KMS-11 (cell line): ENCODE results near the gene BMP8B.

Source experiments
- H2AFZ ChIP-seq: fragments of 200-600 bp; sonication (generic); 2 replicates; pipeline ENCODE4 v1.6.1; 2016; ENCODE audit warnings: antibody characterized with exemption, mixed run types, low read depth
- H3K27ac ChIP-seq: fragments of 200-600 bp; sonication (generic); 2 replicates; pipeline ENCODE4 v1.6.1; 2016; ENCODE audit warnings: mild to moderate bottlenecking, mixed run types
- H3K27me3 ChIP-seq: fragments of 200-600 bp; sonication (generic); 2 replicates; pipeline ENCODE4 v1.6.1; 2017; ENCODE audit warnings: mild to moderate bottlenecking, low read depth, mixed run types, moderate library complexity; ENCODE audit not compliant: insufficient read depth
- H3K36me3 ChIP-seq: fragments of 200-600 bp; sonication (generic); 2 replicates; pipeline ENCODE4 v1.6.1; 2017; ENCODE audit warnings: mild to moderate bottlenecking, mixed run types; ENCODE audit not compliant: insufficient read depth
- H3K4me1 ChIP-seq: fragments of 200-600 bp; sonication (generic); 2 replicates; pipeline ENCODE4 v1.6.1; 2016; ENCODE audit warnings: mild to moderate bottlenecking, low read depth, mixed run types; ENCODE audit not compliant: poor library complexity, severe bottlenecking
- H3K4me2 ChIP-seq: fragments of 200-600 bp; sonication (generic); 2 replicates; pipeline ENCODE4 v1.7.0; 2016; ENCODE audit warnings: mild to moderate bottlenecking, mixed run types
- H3K4me3 ChIP-seq: fragments of 200-600 bp; sonication (generic); IDR thresholded peaks from 2 replicates; pipeline ENCODE4 v1.6.1; 2017; ENCODE audit warnings: low read depth, low read length, mixed read lengths; ENCODE audit not compliant: insufficient read depth
- H3K79me2 ChIP-seq: fragments of 200-600 bp; sonication (generic); 2 replicates; pipeline ENCODE4 v1.6.1; 2016; ENCODE audit warnings: low read depth, mixed run types; ENCODE audit not compliant: insufficient read depth
- H3K9ac ChIP-seq: fragments of 200-600 bp; sonication (generic); 2 replicates; pipeline ENCODE4 v1.6.1; 2016; ENCODE audit warnings: mild to moderate bottlenecking, mixed run types
- H4K20me1 ChIP-seq: fragments of 200-600 bp; sonication (generic); 2 replicates; pipeline ENCODE4 v1.6.1; 2016; ENCODE audit warnings: mild to moderate bottlenecking, mixed run types; ENCODE audit not compliant: insufficient read depth
- TF ChIP-seq, protein P1 (sequence below): fragments of 200-600 bp; sonication (generic); conservative IDR thresholded peaks from 2 replicates; pipeline ENCODE4 v1.6.1; 2017; ENCODE audit warnings: low read depth, mild to moderate bottlenecking, antibody characterized with exemption, low read length, moderate library complexity, mixed read lengths

The BMP8B gene

GRCh38 chr1:39753132-39754025 lies 35.3 kb downstream of the BMP8B start:
- Histone ChIP-seq H3K4me3 (no peak overlapping the region), H2AFZ (no peak overlapping the region)

DNA sequence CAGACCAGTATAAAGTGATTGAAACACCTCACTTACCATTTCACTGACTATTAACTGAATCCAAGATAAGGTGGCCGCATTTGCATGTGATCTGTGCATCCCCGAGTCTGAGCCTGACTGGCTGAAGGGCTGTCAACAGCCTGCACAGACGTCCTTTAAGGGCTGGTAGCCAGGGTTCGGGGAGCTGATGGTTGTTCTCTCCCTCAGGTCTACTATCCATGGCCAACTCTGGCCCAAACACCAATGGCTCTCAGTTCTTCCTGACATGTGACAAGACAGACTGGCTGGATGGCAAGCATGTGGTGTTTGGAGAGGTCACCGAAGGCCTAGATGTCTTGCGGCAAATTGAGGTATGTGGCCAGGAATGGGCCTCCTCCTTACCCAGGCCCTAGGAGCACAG lies 36.0 kb downstream of the BMP8B start:
- Histone ChIP-seq H3K4me1 (no peaks in the 10 kb centered on the region), H3K27me3 (no peaks in the 10 kb centered on the region), H3K9ac (no peak overlapping the region), H2AFZ (no peak overlapping the region), H3K36me3 (peaks cover 4% of the 10 kb centered on the region; the same call in 1 of the 2 replicates), H3K4me3 (no peak overlapping the region), H3K79me2 (no peaks in the 10 kb centered on the region), H3K4me2 (no peak overlapping the region), H4K20me1 (no peaks in the 10 kb centered on the region), H3K27ac (no peak overlapping the region)
- TF ChIP-seq, protein P1, sequence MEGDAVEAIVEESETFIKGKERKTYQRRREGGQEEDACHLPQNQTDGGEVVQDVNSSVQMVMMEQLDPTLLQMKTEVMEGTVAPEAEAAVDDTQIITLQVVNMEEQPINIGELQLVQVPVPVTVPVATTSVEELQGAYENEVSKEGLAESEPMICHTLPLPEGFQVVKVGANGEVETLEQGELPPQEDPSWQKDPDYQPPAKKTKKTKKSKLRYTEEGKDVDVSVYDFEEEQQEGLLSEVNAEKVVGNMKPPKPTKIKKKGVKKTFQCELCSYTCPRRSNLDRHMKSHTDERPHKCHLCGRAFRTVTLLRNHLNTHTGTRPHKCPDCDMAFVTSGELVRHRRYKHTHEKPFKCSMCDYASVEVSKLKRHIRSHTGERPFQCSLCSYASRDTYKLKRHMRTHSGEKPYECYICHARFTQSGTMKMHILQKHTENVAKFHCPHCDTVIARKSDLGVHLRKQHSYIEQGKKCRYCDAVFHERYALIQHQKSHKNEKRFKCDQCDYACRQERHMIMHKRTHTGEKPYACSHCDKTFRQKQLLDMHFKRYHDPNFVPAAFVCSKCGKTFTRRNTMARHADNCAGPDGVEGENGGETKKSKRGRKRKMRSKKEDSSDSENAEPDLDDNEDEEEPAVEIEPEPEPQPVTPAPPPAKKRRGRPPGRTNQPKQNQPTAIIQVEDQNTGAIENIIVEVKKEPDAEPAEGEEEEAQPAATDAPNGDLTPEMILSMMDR: no peak

More at GRCh38 chr1:39753132-39754025, 35.3 kb downstream of the BMP8B start:
- Histone ChIP-seq H3K36me3 (peaks cover 4% of the 10 kb centered on the region; the same call in 1 of the 2 replicates), H3K79me2 (no peaks in the 10 kb centered on the region), H4K20me1 (no peaks in the 10 kb centered on the region), H3K9ac (no peak overlapping the region), H3K4me2 (no peak overlapping the region), H3K27me3 (no peaks in the 10 kb centered on the region), H3K27ac (no peak overlapping the region), H3K4me1 (no peaks in the 10 kb centered on the region)
- TF ChIP-seq, protein P1: no peak

- H4K20me1 ChIP-seq: no peaks in the 10 kb centered on the region
- H3K36me3 ChIP-seq: peaks cover 5% of the 10 kb centered on the region; the same call in 1 of the 2 replicates
- H3K27me3 ChIP-seq: no peaks in the 10 kb centered on the region
- H3K4me3 ChIP-seq: no peak overlapping the region
- no peak overlapping the region for H3K27ac ChIP-seq
- H3K4me2 ChIP-seq: no peak overlapping the region
- no peaks in the 10 kb centered on the region for H3K4me1 ChIP-seq
- TF ChIP-seq, protein P1: no peak
- H2AFZ ChIP-seq: no peak overlapping the region
- no peaks in the 10 kb centered on the region for H3K79me2 ChIP-seq
- H3K9ac ChIP-seq: no peak overlapping the region
These were observed 37.1 kb downstream of the BMP8B start for GRCh38 chr1:39751595-39751994.

- Histone ChIP-seq H2AFZ (no peak overlapping the region), H3K27me3 (no peaks in the 10 kb centered on the region), H3K4me3 (no peak overlapping the region), H3K27ac (no peak overlapping the region), H3K4me1 (peaks cover 30% of the 10 kb centered on the region), H3K4me2 (no peak overlapping the region), H4K20me1 (no peaks in the 10 kb centered on the region), H3K79me2 (peaks cover 2% of the 10 kb centered on the region; the same call in 1 of the 2 replicates), H3K9ac (no peak overlapping the region), H3K36me3 (peaks cover 8% of the 10 kb centered on the region; the same call in 1 of the 2 replicates)
- TF ChIP-seq, protein P1: no peak
These were observed 43.5 kb downstream of the BMP8B start for GRCh38 chr1:39745016-39745670.
